CD4-positive, alpha-beta T cell treated with Interleukin-10 for 1 hour (primary cell): ENCODE data around the gene MED31.

Experiments used
- DNase-seq: peaks from one replicate; pipeline ENCODE4 v3.0.0-alpha.2; 2020

MED31 gene

DNA sequence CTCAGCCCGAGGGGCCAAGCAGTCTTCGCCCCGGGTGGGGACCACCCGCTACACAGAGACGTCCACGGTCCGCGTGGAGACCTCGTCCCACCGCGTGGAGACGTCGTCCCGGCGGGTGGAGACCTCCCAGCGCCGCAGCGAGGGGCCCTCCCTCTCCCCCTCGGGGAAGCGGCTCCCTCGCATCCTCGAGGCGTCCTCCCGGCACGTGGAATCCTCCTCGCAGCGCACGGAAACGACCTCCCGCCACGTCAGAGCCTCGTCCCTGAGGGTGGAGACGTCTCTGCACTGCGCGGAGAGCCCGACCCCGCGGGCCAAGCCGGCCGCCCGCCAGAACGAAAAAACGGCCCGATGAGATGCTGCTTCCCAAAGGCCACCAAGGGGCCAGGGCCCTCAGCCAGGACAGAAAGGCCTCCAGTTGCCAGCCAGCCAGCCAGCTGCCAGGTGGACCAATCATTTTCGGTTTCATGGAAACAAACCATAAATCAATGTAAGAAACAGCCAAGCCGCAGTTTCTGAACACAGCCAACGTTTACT, 581 bp upstream of the MED31 start:
- peak; percentile 49 for DNase-seq

DNA sequence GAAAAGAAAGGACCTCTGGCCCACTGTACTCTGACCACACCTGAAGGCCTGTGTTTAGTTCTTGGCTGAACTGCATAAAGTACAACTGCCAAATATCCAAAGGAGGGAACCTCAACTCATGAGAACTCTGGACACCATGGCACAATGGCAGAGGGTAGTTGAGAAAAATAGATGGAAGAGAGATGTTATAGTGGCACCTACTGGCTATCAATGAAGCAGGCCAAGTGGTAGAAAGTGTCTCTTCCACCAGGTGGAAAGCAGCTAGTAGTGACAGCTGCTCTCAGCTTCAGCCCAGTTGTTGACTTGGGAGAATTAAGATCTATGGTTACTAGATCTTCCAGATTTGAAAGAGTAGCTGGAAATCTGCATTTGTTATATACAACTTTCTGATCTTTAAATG, 3.2 kb downstream of the MED31 start:
- DNase-seq: peak; percentile 34

DNA sequence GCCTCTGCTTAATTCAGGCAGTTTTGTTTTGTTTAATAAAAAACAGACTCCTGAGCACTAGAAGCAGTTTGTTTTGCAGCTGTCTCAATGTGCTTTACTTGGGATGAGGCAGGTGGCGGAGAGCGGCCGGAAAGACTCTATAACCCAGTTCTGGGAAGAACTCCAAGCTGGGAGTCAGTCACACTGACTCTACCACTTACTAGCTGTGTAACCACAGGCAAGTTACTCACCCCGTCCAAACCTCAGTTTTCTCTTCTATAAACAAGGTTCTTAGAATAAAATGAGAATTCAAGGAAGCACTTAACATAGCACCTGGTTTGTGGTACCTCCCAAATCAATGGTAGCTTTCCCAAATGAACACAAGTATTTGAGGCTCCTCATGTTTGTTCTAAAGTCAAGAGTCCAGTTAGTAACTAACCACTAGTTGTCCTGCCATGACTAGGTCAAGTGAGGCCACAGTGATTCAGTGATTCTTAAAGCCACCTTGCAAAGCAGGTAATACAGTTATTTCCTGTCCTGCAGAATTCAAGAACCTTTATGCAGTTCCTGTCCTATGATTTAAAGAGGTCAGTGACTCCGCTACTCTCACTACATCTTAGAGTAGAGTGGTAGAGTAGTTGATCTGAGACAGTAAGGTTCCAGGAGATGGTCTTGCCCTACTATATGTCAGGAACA, 7.8 kb downstream of the MED31 start:
- DNase-seq: no peak

DNA sequence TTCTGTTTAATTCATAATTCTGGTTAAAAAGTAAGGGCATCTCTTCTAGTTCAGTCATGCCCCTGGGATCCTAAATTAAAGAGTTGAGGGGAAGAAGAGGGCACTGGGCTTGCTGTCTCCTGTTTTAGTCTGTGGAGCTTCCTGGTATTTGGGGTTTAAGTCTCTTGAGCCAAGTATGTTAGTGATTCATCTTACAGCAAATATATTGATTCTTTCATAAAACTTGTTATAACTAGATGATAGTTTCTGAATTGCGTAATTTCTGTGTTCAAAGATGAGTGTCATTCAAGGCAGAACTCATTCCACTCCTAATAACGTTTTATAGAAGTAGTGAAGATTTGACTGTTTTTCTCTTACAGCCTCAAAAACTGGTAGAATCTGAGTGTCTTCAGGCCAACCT, 8.8 kb downstream of the MED31 start:
- DNase-seq: no peak

DNA sequence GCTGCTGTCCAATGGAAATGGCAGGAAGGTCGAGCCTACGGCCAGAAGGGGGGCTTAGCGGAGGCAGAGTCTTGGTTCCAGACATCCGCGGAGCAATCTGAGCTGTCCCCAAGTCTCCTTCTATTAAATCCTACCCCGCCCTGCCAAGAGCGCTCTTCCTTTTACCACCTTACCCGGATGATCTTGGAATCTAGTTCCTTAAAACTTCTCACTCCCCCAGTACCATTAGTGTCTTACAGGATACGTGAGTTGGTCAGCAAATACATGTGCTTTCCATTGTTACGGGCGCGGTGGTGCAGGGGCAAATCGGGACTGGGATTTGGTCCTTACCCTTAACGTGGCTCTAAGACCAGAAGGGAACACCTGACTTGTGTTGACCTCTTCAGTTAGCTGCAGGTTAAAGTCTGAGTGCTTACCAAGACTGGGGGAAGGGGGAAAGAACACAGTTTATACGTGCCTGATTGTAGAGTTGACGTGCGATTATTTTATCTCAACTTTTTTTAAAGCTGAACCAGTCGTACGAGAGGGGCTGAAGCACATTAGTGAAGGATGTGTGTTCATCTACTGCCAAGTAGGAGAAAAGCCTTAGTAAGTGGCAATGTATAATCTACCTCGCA, 10.1 kb downstream of the MED31 start:
- peak; percentile 21 for DNase-seq

DNA sequence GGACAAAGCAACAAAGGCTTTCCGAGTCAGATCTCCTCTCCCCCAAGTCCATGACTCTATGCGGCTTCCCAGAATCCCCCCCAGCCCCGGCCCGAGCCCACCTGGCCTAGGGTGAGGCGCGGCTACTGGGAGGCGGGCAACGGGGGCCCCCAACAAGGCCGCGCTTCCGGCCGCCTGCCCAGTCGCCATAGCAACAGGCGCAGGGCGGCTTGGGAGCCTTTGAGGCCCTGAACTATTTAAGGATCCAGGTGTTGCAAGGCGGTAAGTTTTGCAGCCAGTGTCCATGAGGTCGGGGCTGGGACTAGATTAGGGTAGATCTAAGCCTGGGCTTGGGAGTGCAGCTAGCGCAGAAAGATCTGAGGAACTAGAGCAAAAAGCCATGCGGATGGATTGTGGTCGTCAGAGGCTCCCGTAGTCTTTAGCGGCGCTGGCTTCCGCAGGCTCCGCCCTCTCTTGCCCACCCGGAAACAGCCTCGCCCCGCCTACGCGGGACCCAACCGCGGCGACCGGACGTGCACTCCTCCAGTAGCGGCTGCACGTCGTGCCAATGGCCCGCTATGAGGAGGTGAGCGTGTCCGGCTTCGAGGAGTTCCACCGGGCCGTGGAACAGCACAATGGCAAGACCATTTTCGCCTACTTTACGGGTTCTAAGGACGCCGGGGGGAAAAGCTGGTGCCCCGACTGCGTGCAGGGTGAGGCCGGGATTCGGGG, 10.7 kb downstream of the MED31 start, which contains the start of the genes KIAA0753 and TXNDC17:
Gene KIAA0753 (minus strand): TSS at position 176 of the 711 bp plus-strand sequence. CDS start 5,608 bp downstream, outside the sequence.
Gene TXNDC17 (plus strand): TSS at position 525 of the 711 bp plus-strand sequence. CDS start 23 bp downstream, at position 548.
- DNase-seq: peak; percentile 91

DNA sequence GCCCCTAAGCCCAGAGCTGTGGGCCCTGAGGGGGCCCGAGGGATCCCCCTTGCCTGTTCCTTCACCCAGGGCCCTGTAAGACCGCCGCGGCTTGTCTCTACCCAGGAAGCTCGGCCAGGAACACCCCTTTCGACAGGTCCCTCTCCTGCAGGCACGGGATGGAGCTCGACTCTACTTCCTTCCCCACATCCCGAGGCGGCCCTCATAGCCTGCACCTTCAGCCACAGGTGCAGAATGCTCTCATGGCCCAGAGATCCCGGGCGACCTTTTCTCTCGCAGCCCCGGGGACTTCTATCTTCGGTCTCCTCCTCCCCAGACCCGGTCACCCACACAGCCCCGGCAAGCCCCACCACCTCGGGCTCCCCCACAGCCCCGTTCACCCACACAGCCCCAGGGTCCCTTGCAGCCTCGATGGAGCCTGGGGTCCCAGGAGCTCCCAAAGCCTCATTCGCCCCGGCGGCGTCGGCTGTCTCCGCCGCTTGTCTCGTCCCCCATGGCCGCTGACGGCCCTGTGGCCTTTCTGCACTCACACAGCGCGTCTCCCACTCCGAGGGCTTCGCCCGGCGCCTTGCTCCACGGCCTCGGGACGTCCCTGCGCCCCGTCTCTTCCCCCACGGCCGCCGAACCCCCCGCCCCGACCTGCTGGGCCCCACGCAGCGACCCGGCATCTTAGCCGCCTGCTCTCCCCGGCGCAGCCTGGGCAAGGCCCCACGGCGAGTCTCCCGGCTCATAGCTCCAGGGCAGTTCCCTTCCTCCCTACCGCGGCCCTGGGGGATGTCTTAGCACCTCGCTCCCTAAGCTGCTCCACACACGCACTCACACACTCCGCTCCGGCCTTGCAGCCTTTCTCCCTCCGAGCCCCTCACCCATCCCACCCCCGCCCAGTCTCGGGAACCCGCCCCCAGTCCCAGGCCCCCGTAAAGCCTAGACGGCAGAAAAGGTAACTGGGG, 11.5 kb downstream of the MED31 start:
- DNase-seq: no peak

DNA sequence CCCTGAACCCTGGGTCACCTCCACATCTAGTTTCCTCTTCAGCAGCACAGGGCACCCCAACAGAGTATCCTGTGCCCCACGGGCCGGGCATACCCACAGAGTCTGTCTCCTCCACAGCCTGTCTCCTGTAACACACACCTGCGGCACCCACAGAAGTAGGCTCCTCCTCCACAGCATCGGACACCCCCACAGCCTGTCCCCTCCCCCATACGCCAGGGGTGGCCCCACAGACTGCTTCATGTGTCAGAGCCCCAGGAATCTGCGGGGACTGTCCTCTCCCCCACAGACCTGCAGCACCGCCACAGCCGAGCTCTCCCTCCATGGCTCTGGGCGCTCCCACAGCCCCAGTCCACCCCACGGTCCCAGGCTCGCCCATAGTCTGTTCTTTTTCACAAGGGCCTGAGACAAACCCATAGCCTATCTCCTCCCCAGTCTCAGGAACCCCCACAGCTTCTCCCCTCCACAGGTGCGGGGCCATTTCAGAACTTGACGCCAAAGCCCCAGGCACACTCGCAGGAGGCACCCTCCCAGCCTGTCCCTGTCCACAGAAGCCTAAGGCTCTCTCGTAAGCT, 12.3 kb downstream of the MED31 start:
- DNase-seq: peak; percentile 13

DNA sequence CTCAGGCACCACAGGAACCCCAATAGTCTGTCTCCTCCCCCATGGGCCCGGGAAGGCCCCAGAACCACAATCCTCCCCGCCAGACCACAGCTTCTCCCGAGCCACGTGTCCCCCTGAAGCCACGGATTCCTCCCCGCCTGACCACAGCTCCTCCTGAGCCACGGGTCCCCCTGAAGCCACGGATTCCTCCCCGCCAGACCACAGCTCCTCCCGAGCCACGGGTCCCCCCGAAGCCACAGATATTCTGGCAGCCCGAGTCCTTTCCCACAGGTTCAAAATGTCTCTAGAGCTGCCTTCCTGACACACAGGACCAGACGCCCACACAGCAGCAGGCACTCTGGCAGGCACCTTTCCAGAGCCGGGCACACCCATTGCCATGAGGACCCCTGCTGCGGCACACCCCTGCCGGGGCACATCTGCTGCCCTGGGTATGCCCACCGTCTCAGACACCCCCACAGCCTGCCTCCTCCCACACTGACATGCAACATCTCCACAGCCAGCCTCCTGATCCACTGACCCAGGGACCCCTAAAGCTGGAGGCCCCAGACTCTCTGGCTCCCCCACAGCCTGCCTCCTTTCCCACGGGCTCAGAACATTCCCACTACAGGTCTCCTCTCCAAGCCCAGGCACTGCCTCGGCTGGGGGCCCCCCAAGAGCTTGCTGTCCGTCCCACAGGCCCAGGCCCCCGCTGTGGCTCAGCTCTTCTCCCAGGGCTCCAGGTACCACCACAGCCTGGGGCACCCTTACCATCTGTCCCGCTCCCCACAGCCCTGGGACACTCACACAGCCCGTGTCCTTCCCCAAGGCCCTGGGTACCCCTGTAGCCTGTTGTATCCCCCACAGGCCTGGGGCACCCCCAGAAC, 13.1 kb downstream of the MED31 start:
- DNase-seq: no peak

DNA sequence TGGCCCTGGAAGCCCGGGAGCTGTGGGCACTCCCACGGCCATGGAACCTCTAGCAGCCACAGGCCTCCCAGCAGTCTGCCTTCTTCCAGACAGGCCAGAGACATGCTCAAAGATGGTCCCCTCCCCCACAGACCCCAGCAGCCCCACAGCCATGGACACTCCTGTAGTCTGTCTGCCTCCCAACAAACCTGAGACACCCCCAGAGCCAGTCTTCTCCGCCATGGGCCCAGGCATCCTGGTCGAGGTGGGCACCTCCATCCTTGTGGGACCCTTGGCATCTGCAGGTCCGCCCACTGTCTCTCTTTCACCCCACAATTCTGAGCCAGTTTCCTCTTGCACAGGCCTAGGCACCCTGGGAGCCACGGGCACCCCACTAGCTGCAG, 14.0 kb downstream of the MED31 start:
- no peak for DNase-seq

DNA sequence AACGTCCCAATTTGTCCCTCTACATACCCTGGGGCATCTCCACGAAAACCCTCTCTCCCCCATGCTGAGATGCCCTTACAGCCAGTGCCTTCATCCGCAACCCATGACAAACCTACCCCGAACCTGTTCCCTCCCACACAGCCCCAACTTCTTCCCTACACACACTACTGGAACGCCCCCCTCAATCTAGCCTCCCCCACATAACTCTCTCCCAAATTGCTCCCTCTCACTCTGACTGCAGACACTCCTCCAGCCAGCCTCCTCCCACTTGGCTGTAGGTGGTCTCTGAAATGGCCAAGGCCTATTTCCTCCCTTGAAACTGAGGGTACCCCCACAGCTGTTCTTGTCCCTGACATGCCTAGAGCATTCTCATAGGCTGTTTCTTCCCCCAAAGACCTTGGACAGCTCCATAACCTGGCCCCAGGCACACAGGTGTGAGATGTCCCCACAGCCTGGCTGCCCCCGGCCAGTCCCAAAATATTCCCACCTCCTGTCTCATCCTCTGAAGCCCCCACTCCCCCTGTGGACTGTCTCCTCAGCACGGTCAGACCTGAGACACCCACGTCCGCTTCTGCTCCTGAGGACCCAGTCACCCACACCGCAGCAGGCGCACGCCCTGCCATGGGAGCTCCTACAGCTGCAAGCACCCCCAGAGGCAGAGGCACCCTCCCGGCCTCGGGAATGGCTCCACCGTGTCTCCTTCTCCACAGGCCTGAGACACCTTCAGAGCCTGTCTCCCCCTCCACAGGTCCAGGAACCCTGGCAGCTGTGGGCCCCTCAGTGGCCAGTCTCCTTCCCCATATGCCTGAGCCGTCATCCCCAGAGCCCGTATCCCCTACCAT, 14.6 kb downstream of the MED31 start:
- no peak for DNase-seq

DNA sequence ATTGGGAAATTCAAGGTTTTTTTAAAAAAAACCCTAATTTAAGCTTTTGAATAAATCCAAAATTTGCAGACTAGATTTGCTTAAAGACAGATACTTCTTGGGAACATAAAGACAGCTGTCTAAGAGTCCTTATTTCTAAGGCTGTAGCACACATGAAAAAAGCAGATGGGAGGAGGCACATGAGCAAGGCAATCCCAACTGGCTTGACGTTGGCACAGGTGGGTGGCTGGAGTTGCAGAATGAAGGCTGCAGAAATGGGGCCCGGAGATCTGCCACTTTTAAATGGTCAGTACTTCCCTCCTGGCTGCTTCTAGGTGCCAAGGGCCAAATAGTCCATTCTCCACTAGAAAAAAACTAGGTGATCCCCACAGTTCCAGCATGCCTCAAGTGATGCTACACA, 15.3 kb downstream of the MED31 start:
- no peak for DNase-seq

DNA sequence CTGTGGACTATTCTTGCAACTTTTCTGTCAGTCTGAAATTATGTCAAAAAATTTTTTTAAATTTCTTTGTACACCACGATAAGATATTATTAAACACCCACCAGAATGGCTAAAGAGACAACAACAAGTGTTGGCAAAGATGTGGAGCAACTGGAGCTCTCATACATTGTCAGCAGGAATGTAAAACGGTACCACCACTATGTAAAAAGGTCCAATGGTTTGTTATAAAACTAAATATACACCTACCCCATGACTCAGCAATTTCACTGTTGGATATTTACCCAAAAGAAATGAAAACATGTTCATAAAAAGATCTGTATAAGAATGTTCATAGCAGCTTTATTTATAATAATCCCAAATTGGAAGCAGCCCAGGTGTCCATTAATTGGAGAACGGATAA, 18.1 kb downstream of the MED31 start:
- no peak for DNase-seq

DNA sequence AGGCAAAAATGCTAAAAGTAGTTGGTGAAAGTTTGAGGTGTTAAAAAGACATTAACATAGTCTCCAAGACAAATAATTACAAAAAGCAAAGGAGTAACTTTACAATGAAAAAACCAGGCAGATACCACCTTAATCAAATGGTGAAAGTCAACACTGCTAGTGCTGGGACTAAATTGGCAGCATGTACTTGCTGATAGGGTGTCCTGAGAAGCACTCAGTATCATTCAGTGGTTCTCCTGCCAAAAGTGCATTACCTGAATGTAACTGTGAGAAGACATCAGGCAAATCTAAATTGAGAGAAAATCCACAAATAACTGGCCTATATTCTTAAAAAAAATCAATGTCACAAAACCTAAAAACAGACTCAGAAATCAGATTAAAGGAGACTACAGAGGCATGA, 18.9 kb downstream of the MED31 start:
- DNase-seq: no peak

DNA sequence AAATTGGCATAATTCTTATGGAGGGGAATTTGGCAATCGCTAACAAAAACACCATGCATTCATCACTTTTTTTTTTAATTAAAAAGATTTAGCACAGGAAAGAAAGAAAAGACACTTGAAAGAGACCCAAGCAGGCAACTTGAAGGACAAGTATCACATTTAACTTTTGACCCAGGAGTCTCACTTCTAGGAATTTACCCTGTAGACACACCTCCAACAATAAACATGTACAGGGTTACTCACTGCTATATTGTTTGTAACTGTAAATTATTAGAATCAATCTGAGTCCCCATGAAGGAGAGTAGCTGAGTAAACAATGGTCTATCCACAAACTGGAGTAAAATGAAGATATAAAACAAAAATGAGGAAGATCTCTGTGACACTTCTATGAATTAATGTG, 21.0 kb downstream of the MED31 start:
- DNase-seq: no peak

DNA sequence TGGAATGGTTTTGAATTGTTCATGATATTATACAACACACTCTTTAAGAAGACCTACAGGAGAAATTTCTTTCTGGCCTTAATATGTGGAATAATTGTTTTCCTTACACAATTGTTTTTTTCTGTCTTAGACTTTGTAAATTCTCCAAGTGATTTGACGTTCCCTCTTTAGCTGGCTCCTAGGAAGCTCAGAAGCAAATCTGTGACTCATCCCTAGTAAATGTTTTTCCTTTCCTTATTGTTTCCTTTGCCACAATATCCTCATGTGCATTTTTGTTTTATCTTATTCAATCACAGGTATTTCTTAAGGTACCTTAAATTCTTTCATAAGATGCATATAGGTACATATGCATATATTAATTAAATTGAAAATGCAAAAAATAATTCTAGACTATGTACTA, 24.4 kb downstream of the MED31 start:
- no peak for DNase-seq

DNA sequence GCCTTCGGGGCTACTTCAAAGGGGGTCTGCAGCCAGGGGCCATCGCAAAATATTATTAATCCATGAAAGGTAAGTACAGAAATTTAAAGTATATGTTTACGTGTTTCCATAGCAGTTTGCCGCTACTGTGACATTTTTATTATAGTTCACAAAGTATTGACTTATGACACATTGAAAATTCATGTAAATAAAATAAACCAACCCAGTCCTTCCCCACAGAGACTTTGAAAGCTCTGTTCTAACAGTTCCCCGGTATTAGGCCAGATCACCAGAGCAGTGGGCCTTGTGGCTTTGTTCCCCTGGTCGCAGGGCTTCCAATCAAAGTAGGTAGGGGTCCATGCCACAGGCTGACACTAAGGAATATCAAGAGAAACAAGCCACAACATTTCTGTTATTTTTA, 24.8 kb downstream of the MED31 start:
- DNase-seq: no peak

DNA sequence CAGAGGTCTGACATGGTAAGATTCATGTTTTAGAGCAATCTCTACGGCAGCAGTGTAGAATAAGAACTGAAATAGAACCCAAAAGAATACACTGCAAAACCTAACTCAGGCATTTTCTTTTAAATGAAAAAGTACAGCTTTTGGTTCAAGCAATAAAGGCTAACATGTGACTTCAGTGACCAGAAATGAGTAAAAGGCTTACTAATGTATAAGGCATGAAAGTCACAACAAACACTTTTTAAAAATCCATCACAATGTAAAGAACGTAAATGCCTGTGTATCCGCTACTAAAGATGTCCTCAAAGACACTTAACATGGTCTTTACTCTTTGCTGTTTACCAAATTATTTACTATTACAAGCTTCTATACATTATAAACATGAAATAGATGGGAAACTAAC, 27.5 kb downstream of the MED31 start:
- no peak for DNase-seq

DNA sequence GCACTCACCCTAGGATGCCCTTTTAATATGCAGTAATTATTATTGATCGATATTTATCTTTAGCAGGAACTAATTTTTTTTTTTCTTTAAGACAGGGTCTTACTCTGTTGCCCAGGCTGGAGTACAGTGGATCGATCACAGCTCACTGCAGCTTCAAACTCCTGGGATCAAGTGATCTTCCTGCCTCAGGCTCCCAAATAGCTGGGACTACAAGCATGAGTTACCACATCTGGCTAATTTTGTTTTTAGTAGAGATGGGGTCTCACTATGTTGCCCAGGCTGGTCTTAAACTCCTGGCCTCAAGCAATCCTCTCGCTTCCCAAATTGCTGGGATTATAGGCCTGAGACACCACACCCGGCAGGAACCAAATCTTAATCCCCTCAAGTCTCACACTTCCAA, 40.2 kb downstream of the MED31 start:
- no peak for DNase-seq

DNA sequence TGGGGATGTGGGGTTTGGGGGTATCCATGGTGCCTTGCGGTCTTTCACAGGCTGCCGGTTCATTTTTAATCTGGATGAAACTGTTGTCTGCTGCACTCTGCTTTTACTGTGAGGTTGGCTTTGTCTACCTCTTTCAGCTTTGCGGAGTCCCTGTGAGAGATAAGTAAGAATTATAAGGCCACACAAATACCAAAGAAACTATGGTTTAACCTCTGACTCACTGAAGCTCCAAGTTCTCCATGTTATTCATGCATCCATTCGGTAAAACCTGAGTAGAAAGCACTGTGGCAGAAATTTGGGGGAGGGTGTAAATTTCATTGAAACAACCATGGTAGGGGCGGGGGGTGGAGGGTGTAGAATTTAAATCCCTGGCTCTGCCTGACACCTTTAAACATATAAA, 41.4 kb downstream of the MED31 start:
- DNase-seq: no peak
